Psoas muscle (tissue), 8 donors: ENCODE data around the gene ZNF560. TPM values are rescaled to one million over a fixed set of nuclear protein-coding genes. Genes with fewer than 3 reads are reported as not detected.

Experiments used
- ATAC-seq, 4 donors: fragments of 200-7000 bp; cut with Tn5 transposase; one replicate each; pipeline ENCODE4 v1.9.1; 2020; ENCODE audit warnings: moderate library complexity in 3 of 4, mild to moderate bottlenecking in 2 of 4
- DNase-seq, 2 donors: peaks; one replicate each; pipeline ENCODE4 v3.0.0-alpha.2; 2020
- H3K27ac ChIP-seq: fragments of 200-600 bp; one replicate; pipeline ENCODE4 v1.8.0; 2022
- H3K27me3 ChIP-seq, 3 donors: fragments of 200-600 bp in 1 of 3; one replicate each; pipeline versions ENCODE4 v1.6.1 to v1.8.0; 2013 to 2022; ENCODE audit warnings: low read length in 2 of 3, mild to moderate bottlenecking in 2 of 3, moderate library complexity in 1 of 3; ENCODE audit not compliant: insufficient read depth in 3 of 3
- H3K36me3 ChIP-seq, 2 donors: fragments of 200-600 bp in 1 of 2; one replicate each; pipeline versions ENCODE4 v1.6.1 to v1.8.0; 2013 to 2022; ENCODE audit warnings: low read depth in 1 of 2, mild to moderate bottlenecking in 1 of 2, moderate library complexity in 1 of 2; ENCODE audit not compliant: insufficient read depth in 1 of 2
- H3K4me1 ChIP-seq: fragments of 200-600 bp; one replicate; pipeline ENCODE4 v1.8.0; 2022
- H3K4me3 ChIP-seq: fragments of 200-600 bp; one replicate; pipeline ENCODE4 v1.8.0; 2022; ENCODE audit warnings: mild to moderate bottlenecking
- H3K9me3 ChIP-seq: fragments of 200-600 bp; one replicate; pipeline ENCODE4 v1.8.0; 2022
- CTCF ChIP-seq: fragments of 200-600 bp; IDR thresholded peaks from one replicate; pipeline ENCODE4 v1.8.0; 2022; ENCODE audit warnings: antibody characterized with exemption
- WGBS, 3 donors: extraction: QIAGEN DNeasy Blood & Tissue Kit; methylation state at CpG; one replicate each; pipeline versions ENCODE4 v1.1.6 to v1.1.7; 2013; 5-methylcytosine and 5-hydroxymethylcytosine counted together
- intact Hi-C, 2 donors: fragments of 100-400 bp; cut with DNase I; formaldehyde crosslinking; loops; one replicate each; pipeline versions ENCODE4 v1.11.0 to v1.14.2; 2022
- polyA plus RNA-seq, 3 donors: library from polyadenylated mRNA; stranded (reverse); fragments of 200-250 nt; gene quantifications; one replicate each; pipeline ENCODE4 v1.2.3, GENCODE V29; 2013
- total RNA-seq, 4 donors: library from RNA; stranded (reverse); fragmentation: NEBNext Ultra II Directional in 2 of 4; extraction: Animal tissue kit (Norgen Biotek cat#: 25700) in 2 of 4; gene quantifications; one replicate each; pipeline versions ENCODE4 v1.2.1 to v1.2.4, GENCODE V29; 2021 to 2023
- donor health status: healthy with polysubstance abuse.
- donor health status: DM: no; HTN: no; CAD: no; lungs with moderate emphysema.
- donor health status: Bipolar disorder and iron deficiency.
- donor health status: healthy.
- donor health status: DM: yes; HTN: yes; CAD: no.
- donor health status: DM: no; HTN: no; CAD: no.
- donor health status: DM: no; HTN: no; CAD: no.
- donor health status: DM: yes; HTN: yes; CAD: no.

ZNF560 gene
- total and polyA plus RNA-seq, 7 donors, result 0.01 to 0.48 (median 0.04) TPM; not detected in 4

GRCh38 chr19:9523885-9524474, 25.6 kb upstream of the ZNF560 start:
- Histone ChIP-seq H3K27ac (no peak overlapping the region), H3K9me3 (peaks cover 95% of the 10 kb centered on the region), H3K27me3 (no peaks in the 10 kb centered on the region), H3K4me1 (no peaks in the 10 kb centered on the region), H3K36me3 (peaks cover 26 to 30% of the 10 kb centered on the region in 2 donors), H3K4me3 (no peak overlapping the region)
- no peak for TF ChIP-seq CTCF
- intact Hi-C loops, result no loop called here
- ATAC-seq, result no peak
- WGBS, 3 donors, result 96 to 100% (median 100%) methylated on average over 1 of the region's 1 CpG
- no peak for DNase-seq

- DNase-seq (no peak), ATAC-seq (no peak)
- WGBS, 3 donors, result 76 to 87% (median 82%) methylated on average over 3 of the region's 3 CpGs
- peaks cover 39% of the 10 kb centered on the region for H3K9me3 ChIP-seq
- H3K27ac ChIP-seq, result no peak overlapping the region
- TF ChIP-seq CTCF, result no peak
- H3K27me3 ChIP-seq, result no peaks in the 10 kb centered on the region
- intact Hi-C loops, result no loop called here
- H3K4me1 ChIP-seq, result no peaks in the 10 kb centered on the region
- H3K4me3 ChIP-seq, result no peak overlapping the region
- H3K36me3 ChIP-seq, result no peaks in the 10 kb centered on the region
Measured at GRCh38 chr19:9507285-9507684, 8.9 kb upstream of the ZNF560 start.

GRCh38 chr19:9500796-9501195, 2.4 kb upstream of the ZNF560 start:
- Histone ChIP-seq H3K27me3 (peaks cover 0 to 6% (median 0%) of the 10 kb centered on the region in 3 donors), H3K27ac (no peak overlapping the region), H3K4me1 (no peaks in the 10 kb centered on the region), H3K9me3 (peaks cover 54% of the 10 kb centered on the region), H3K36me3 (no peaks in the 10 kb centered on the region), H3K4me3 (no peak overlapping the region)
- intact Hi-C loops, result no loop called here
- 77 to 89% (median 81%) methylated on average over 1 of the region's 1 CpG for WGBS, 3 donors
- DNase-seq, result no peak
- no peak for ATAC-seq
- TF ChIP-seq CTCF, result no peak

- Histone ChIP-seq H3K9me3 (peaks cover 13% of the 10 kb centered on the region), H3K36me3 (no peaks in the 10 kb centered on the region), H3K4me3 (no peak overlapping the region), H3K27ac (no peak overlapping the region), H3K27me3 (peaks cover 0 to 5% (median 0%) of the 10 kb centered on the region in 3 donors), H3K4me1 (no peaks in the 10 kb centered on the region)
- 84 to 88% (median 85%) methylated on average over 2 of the region's 2 CpGs for WGBS, 3 donors
- no peak for TF ChIP-seq CTCF
- DNase-seq (no peak), ATAC-seq (no peak)
- intact Hi-C loops, result no loop called here
Measured at GRCh38 chr19:9494096-9494495, 4.3 kb downstream of the ZNF560 start.

GRCh38 chr19:9487016-9487415, 11.4 kb downstream of the ZNF560 start:
- H3K27ac ChIP-seq, result no peak overlapping the region
- no peaks in the 10 kb centered on the region for H3K27me3 ChIP-seq
- H3K4me1 ChIP-seq, result no peaks in the 10 kb centered on the region
- no peak overlapping the region for H3K4me3 ChIP-seq
- 94 to 95% (median 94%) methylated on average over 2 of the region's 2 CpGs for WGBS, 3 donors
- DNase-seq, result no peak
- H3K9me3 ChIP-seq, result peaks cover 29% of the 10 kb centered on the region
- no peak for ATAC-seq
- H3K36me3 ChIP-seq, result no peaks in the 10 kb centered on the region
- TF ChIP-seq CTCF, result no peak
- intact Hi-C loops, result no loop called here
